CD4-positive, alpha-beta T cell treated with Interleukin-6 for 4 hours (primary cell): Measurements from ENCODE around the gene S100A16.

ENCODE experiments used
- DNase-seq: peaks from one replicate; pipeline ENCODE4 v3.0.0-alpha.2; 2020; ENCODE audit warnings: mixed read lengths

The S100A16 gene

DNA sequence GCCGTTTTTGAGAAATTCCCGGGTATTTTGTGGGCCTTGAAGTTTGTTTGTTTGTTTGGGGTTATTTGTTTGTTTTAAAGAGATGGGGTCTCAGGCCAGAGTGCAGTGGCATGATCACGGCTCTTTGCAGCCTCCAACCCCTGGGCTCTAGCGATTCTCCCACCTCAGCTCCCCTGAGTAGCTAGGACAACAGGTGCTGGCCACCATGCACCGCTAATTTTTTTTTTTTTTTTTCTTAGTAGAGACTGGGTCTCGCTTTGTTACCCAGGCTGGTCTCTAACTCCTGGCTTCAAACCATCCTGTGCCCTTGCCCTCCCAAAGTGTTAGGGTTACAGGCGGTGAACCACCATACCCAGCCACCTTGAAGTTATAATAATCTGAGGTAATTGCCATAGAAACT lies 22.9 kb upstream of the S100A16 start:
- no peak for DNase-seq

GRCh38 chr1:153633754-153634665 lies 21.1 kb upstream of the S100A16 start, which contains the start of gene CHTOP:
Gene CHTOP, plus strand, starts transcription at chr1:153634066. Its CDS starts 2,523 bp downstream, at chr1:153636589.
- peak; percentile 94 for DNase-seq

- DNase-seq, result no peak
Observed at GRCh38 chr1:153633161-153633753, 20.3 kb upstream of the S100A16 start.

DNA sequence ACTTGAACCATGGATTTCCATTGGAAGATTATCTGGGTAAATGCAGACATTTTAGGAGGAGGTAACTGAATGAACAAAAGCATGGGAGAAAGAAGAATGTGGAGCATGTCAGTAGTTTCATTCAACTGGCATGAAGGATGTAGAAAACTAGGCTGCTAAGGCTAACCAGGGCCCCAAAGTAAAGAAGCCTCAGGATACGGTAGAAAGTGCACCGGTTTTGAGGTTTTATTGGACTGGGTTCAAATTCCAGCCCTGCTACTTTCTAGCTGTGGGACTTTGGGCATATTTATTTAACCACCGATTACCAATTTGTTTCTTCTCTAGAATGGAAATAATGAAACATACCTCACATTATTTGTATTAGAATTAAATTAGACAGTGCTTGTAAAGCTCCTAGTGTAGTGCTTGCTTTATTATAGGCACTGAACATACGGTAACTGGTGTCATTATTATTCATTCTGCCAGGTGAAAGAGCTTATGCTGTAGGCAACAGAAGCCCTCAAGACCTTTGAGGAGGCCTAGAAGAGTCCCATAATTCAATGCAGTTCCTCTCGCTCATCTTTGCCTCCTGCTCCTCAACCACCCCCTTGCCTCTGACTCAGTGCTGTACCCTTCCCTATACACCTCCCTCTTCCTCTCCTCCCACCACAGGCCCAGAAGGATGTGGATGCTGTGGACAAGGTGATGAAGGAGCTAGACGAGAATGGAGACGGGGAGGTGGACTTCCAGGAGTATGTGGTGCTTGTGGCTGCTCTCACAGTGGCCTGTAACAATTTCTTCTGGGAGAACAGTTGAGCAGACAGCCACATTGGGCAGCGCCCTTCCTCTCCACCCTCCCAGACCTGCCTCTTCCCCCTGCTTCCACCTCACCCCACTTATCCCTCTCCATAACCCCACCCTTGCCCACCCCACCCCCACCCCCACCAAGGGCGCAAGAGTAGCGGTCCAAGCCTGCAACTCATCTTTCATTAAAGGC lies 18.4 kb upstream of the S100A16 start:
- DNase-seq, result no peak

GRCh38 chr1:153630384-153630783 lies 17.4 kb upstream of the S100A16 start:
- no peak for DNase-seq

DNA sequence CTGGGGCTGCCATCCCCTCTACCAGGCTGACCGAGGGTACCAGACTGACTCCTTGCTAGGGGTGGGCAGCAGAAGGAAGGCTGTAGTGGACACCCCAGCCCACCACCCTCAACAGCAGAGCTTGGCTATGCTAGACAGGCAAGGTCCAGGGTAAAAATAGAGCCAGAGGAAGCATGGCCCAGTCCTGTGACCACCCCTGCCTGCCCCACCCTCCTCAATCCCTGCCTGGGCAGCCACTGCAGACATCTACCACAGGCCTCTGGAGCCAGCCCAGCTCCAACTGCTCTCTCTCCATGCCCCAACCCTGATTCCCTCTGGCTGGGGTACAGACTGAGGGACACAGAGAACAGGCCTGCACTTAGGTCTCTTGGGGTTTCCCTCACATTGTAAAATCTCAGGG lies 17.0 kb upstream of the S100A16 start:
- no peak for DNase-seq

- no peak for DNase-seq
Observed at GRCh38 chr1:153629343-153629665, 16.4 kb upstream of the S100A16 start.

DNA sequence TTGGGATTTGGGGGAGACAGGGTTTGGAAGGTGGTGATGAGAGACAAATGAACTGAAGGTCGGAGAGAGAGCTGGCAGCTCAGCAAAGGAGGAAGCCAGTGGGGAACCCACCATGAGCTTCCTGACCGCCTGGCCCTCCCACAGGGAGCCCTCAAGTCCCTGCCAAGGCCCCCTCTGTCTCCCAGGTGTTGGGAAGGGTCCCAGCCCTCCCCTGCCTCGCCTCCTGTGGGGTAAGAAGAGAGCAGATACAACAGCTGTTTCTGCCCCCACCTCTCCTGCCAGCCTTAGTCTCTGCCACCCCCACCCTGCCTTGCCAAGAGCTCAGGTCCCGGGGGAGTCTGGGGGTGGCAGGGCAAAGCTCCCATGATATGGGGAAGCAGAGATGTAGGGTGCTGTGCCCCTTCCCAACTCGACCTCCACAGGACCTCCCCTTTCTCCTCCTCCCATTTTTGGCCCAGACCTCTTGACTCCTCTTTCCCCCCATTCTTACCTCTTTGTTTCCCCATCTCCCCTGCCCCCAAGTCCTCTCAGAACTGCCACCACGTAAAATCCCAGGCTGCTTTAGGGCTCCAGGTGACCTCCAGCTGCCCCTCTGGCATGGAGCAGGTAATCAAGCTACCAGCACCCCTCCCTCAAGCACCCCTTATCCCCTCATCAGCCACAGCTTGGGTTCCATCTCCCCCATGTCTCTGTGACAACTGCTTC lies 15.9 kb upstream of the S100A16 start:
- no peak for DNase-seq

DNA sequence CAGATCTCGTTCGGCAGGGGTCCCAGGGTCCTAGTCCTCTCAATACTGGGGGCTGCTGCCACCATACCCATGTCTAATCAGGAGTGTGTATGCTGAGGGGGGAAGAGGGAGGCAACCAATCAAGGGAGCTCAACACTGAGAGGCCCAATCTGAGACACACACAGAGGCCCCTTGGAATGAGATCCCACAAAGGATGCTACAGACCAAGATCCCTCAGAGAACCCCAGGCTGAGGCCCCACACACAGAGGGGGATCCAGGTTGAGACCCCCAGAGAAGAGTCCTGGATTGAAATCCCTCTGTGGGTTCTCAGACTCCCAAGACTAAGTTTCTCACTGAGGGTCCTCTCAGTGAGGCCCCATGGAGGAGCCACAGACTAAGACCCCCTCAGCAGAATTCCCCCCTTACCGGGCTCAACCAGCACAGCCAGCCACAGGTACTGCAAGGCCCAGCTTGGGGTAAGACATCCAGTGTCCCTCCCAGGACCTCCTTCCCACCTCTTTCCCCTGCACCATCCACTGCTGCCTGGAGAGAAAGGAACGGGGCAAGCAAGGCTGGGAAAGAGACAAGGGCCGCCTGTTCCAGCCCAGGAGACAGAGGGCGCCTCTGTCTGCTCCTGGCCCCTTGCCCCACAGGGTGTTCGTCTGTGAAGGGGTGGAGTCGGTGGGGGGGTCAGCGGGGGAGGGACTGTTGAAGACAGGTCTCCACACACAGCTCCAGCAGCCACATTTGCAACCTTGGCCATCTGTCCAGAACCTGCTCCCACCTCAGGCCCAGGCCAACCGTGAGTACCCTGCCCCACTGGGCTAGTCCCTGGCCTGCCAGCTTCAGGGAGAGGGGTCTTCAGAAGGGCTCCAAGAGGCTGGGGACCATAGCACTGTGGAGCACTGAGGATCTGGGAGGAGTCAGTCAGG lies 15.0 kb upstream of the S100A16 start, which contains the start of gene S100A1:
TSS of gene S100A1 (plus strand) at position 720 of the 912 bp plus-strand sequence. CDS start 2,088 bp downstream, outside the sequence.
- DNase-seq, result no peak

- DNase-seq, result no peak
Observed at GRCh38 chr1:153626904-153627714, 14.2 kb upstream of the S100A16 start, which contains the start of gene S100A13. Gene S100A13, minus strand, starts transcription at chr1:153627505. Its CDS starts 1,033 bp downstream, at chr1:153626472.

DNA sequence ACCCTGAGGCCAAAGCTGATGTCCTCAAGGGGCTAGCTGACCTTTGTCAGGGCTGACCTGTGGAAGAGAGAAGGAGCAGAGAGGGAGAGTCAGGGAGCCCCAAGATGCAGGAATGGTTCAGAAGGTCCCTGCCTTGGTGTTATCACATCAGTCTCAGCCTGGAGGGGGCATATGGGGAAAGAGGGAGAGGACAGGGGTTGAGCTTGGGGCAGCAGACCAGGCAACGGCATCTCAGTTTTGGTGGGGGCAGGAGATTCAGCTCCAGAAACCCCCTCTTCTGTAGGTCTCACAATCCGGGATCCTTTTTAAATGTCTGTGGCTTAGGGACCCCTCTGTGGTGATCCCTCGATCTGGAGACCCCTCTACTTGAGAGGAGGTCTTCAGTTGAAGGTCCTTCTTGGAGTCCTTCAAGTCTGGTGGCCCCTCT lies 13.6 kb upstream of the S100A16 start:
- no peak for DNase-seq

DNA sequence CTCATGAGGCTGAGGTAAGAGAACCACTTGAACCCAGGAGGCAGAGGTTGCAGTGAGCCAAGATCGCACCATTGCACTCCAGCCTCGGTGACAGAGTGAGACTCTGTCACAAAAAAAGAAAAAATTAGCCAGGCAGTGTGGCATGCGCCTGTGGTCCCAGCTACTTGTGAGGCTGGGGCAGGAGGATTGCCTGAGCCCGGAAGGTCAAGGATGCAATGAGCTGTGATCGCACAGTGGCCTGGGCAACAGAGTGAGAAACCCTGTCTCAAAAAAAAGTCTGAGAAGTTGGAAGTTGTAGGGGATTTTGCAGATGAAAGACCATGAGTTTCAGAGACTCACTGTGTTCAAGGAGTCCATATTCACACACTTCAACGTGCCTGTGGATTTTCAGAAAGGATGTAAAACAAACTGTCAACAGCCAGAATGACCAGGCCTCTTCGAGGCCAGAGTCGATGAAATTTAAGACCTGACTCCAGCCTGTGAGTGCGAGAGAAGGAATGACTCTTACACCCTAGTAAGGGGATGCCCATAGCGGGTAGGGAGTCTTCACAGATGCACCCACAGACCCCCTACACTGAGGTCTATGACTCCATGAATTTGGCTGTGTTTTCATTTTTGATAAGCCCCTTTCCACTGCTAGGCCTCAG lies 12.2 kb upstream of the S100A16 start:
- DNase-seq, result no peak

- no peak for DNase-seq
Observed at GRCh38 chr1:153623101-153623500, 10.2 kb upstream of the S100A16 start.

GRCh38 chr1:153619171-153619570 lies 6.2 kb upstream of the S100A16 start:
- no peak for DNase-seq

DNA sequence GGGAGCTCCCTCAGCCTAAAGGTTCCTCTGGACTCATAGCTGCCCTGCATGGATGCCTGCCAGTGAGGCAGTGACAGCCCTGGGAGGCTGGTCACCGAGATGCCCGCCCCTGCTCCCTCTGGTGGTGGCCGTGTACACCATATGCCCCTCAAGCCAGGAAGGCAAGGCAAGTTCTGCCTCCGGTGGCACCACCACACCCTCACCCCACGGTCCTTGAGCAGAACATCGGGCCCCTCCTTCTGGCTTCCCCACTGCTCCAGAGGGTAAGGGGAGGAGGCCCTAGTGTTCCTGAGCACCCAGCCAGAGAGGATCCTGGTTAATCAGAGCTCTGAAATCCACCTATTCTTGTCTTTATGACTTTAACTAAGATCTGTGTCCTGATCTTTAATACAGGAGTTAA lies 4.7 kb upstream of the S100A16 start:
- DNase-seq, result peak; percentile 85

- DNase-seq, result no peak
Observed at GRCh38 chr1:153616917-153617311, 4.0 kb upstream of the S100A16 start.

- DNase-seq, result no peak
Observed at GRCh38 chr1:153616144-153616916, 3.4 kb upstream of the S100A16 start, which contains the start of gene S100A14. Gene S100A14, minus strand, starts transcription at chr1:153616325. Its CDS starts 467 bp downstream, at chr1:153615858.

DNA sequence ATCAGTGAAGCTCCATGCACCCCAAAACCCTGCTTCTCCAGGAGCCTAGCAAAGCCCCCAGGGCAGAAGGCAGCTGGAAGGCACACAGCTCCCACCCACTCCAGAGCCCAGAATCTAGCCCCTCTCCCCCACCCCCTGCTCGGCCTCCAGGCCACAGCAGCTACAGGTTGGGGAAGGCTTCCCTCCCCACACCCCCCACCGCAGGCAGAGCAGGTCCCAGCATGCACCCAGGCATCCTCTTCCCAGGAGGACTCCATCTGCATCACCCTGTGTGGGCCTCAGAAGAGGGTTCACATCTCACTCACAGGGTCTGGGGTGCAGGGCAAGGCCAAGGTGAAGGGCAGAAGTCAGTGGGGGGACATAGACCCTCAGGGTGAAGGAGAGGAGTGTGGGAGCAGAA lies 2.5 kb upstream of the S100A16 start:
- no peak for DNase-seq

DNA sequence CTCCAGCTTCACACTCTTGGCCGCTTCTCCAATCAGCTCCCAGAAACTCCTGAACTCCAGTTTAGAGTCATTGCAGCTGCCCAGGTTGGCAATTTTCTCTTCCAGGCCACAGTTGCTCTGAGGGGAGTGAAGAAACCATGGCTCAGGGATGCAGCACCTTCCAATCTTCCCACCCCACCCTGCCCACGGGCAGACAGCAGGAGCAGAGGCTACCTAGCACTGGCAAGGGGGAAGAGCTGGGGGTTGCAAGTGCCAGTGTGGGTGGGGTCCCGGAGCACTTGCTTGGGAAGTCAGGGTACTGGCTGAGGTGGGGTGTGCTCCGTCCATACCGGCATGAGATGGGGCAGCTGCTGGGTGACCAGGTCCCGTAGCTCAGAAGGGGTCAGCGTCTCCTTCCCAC lies 2.0 kb upstream of the S100A16 start:
- DNase-seq, result no peak
